BE2C (cell line): ENCODE data around the gene GUCY2F.

Experiments used
- DNase-seq: peaks from one replicate; pipeline ENCODE4 v3.0.0-alpha.2; 2020
- H3K27me3 ChIP-seq: fragments of 250-450 bp; sonication (Bioruptor Pico); 2 replicates; pipeline ENCODE4 v1.5.1; 2020; ENCODE audit warnings: mild to moderate bottlenecking
- H3K36me3 ChIP-seq: fragments of 250-450 bp; sonication (Bioruptor Pico); 2 replicates; pipeline ENCODE4 v1.5.1; 2020; ENCODE audit warnings: mild to moderate bottlenecking
- H3K4me1 ChIP-seq: fragments of 250-450 bp; sonication (Bioruptor Pico); 2 replicates; pipeline ENCODE4 v1.5.1; 2020
- H3K4me3 ChIP-seq: 2 replicates; pipeline ENCODE4 v1.5.1; 2011; ENCODE audit warnings: low read depth, low read length
- H3K9me3 ChIP-seq: fragments of 250-450 bp; sonication (Bioruptor Pico); 2 replicates; pipeline ENCODE4 v1.5.1; 2020
- TF ChIP-seq, protein P1 (sequence below): IDR thresholded peaks from 2 replicates; pipeline ENCODE4 v1.5.1; 2012; ENCODE audit warnings: mild to moderate bottlenecking, low read depth, low read length

Gene GUCY2F

DNA sequence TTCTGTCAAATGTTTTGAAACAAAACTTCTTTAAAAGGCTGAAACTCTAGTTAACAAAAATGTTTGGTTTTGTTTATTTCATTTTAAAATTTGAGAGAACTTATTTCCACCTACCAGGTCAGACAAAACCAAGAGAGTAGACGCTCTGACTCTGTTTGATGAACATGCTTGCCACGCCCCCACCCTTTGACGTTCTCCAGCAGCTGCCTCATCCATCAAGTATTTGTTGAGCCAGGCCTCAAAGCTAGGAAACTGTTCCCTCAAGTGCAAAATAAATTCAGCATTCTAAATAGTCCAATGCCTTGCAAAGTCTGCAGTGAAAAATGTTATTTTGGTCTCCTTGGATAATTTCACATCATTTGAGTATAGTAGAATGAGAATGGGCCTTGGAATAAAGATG lies 121.6 kb downstream of the GUCY2F start:
- no peaks in the 10 kb centered on the region for H3K9me3 ChIP-seq
- DNase-seq = no peak
- no peaks in the 10 kb centered on the region for H3K36me3 ChIP-seq
- H3K4me3 ChIP-seq = no peak overlapping the region
- H3K27me3 ChIP-seq = no peaks in the 10 kb centered on the region
- TF ChIP-seq, protein P1, sequence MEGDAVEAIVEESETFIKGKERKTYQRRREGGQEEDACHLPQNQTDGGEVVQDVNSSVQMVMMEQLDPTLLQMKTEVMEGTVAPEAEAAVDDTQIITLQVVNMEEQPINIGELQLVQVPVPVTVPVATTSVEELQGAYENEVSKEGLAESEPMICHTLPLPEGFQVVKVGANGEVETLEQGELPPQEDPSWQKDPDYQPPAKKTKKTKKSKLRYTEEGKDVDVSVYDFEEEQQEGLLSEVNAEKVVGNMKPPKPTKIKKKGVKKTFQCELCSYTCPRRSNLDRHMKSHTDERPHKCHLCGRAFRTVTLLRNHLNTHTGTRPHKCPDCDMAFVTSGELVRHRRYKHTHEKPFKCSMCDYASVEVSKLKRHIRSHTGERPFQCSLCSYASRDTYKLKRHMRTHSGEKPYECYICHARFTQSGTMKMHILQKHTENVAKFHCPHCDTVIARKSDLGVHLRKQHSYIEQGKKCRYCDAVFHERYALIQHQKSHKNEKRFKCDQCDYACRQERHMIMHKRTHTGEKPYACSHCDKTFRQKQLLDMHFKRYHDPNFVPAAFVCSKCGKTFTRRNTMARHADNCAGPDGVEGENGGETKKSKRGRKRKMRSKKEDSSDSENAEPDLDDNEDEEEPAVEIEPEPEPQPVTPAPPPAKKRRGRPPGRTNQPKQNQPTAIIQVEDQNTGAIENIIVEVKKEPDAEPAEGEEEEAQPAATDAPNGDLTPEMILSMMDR = no peak
- H3K4me1 ChIP-seq = no peaks in the 10 kb centered on the region

DNA sequence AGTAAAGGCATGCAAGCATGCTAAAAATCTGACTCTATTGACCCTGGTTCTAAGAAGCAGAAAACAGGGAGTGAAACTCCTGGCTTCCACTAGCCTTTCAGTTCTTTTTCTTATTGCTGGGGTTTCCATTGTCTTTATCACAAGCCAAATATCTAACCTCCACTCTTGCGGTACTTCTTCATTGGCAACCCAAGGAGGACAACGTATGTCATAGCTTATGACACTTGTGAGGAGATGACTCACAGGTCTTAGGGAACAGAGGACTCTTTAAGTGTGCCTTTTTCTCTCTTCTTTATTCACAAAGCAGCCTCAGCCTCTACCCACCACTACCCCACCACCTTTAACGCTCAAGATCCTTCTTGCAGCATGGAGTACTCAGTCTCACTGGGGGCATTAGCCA lies 124.2 kb downstream of the GUCY2F start:
- Histone ChIP-seq H3K27me3 (no peaks in the 10 kb centered on the region), H3K4me3 (no peak overlapping the region), H3K4me1 (no peaks in the 10 kb centered on the region), H3K9me3 (no peaks in the 10 kb centered on the region), H3K36me3 (no peaks in the 10 kb centered on the region)
- TF ChIP-seq, protein P1 = no peak
- no peak for DNase-seq

DNA sequence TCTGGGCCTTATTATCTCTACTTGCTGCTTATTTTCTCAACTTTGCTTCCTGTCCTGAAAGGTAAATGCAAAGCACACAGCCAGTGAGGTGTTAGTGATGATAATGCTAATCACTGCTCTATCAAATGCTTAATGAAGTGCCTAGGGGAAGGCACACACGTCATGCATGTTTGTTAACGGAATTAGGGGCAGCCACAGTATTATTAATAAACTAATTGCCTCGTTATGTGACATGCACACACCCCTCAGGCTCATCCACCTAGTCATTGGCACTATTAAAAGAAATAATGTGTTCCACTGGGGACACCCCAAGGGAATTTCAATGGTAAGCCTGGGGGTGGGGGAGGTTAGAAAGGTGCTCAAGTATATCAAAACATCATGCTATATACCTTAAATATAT lies 125.2 kb downstream of the GUCY2F start:
- Histone ChIP-seq H3K4me1 (no peaks in the 10 kb centered on the region), H3K4me3 (no peak overlapping the region)
- TF ChIP-seq, protein P1 = no peak

GRCh38 chrX:109352066-109352588 lies 129.8 kb downstream of the GUCY2F start:
- Histone ChIP-seq H3K4me1 (no peaks in the 10 kb centered on the region), H3K9me3 (no peaks in the 10 kb centered on the region), H3K4me3 (no peak overlapping the region), H3K27me3 (no peaks in the 10 kb centered on the region), H3K36me3 (no peaks in the 10 kb centered on the region)
- TF ChIP-seq, protein P1 = no peak
- no peak for DNase-seq

More for the DNA sequence above, 125.2 kb downstream of the GUCY2F start:
- H3K36me3 ChIP-seq = no peaks in the 10 kb centered on the region
- no peaks in the 10 kb centered on the region for H3K9me3 ChIP-seq
- DNase-seq = no peak
- no peaks in the 10 kb centered on the region for H3K27me3 ChIP-seq

DNA sequence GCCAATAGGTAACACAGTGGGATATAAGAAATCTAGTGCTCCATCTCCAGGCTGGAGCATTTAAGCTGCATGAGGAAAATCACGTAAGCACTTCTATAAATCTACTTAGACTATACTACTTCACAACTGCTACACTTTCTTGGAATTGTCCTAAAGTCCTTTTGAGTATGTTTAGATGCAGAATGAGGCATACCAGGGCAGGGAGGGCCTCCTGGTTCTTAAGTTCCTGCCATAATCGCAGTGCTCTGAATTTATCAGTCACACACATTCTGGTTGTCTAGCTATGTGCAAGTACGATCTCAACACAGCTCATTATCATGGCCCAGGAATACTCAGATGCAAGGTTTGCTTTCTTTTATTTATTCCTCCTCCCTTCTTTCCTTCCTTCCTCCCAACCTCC lies 130.3 kb downstream of the GUCY2F start:
- TF ChIP-seq, protein P1 = no peak
- H3K27me3 ChIP-seq = no peaks in the 10 kb centered on the region
- H3K4me1 ChIP-seq = no peaks in the 10 kb centered on the region
- no peak for DNase-seq
- H3K4me3 ChIP-seq = no peak overlapping the region
- no peaks in the 10 kb centered on the region for H3K9me3 ChIP-seq
- no peaks in the 10 kb centered on the region for H3K36me3 ChIP-seq

- H3K9me3 ChIP-seq = no peaks in the 10 kb centered on the region
- no peak overlapping the region for H3K4me3 ChIP-seq
- no peaks in the 10 kb centered on the region for H3K27me3 ChIP-seq
- no peak for DNase-seq
- H3K36me3 ChIP-seq = no peaks in the 10 kb centered on the region
- H3K4me1 ChIP-seq = no peaks in the 10 kb centered on the region
- TF ChIP-seq, protein P1 = no peak
Observed at GRCh38 chrX:109350551-109350950, 131.3 kb downstream of the GUCY2F start.
